Measurements from ENCODE around the gene PLXNC1. TPM values are rescaled to one million over a fixed set of nuclear protein-coding genes. Genes with fewer than 3 reads are reported as not detected.
"Not testable (repeated sequence)": the region's sequence is repeated elsewhere in the genome, so short reads cannot be mapped to it uniquely, and the experiment has no call there.

PLXNC1 gene
- total RNA-seq, 1 donor, result 40.4 TPM

DNA sequence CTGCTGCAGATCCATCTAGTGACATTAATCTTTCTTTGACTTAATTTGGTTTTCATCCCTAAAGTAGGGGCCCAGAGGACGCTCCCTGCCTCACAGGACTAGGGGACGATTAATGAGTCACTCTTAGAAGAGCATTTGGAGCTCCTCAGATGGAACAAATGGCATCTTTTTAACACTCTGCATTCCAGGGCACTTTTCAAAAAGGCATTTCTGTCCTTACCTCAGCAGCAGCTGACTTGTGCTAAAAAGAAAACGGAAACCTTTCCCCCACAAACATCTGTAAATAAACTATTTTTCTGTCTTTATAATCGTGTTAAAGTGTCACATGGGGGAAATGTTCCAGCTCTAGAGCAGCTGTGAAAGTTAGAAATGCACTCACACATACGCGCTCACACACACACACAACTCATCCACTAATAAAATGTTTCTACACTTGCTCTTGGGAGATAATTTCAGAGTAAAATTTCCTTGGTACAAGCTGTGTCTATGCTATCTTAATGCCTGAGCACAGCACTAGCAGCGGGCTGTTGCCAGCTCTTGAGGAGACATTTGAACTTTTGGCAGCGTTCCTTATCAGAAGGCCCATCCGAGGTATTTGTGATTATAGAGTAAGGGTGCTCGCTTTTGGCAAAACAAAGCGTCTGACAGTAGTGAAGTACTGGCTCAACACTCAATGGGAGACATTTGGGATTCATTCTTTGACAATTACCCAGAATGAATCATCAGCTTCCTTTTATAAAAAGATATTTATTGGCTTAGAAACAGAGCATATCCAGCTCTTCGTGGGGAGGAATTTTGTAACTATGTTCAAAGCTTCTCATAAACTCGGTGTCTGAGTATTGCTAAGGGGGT lies 141.3 kb downstream of the PLXNC1 start:
- Histone ChIP-seq H3K4me1 (ENCODE audit: insufficient read depth, low read length) (no peaks in the 10 kb centered on the region), H3K27me3 (ENCODE audit: insufficient read depth, low read length) (no peaks in the 10 kb centered on the region), H3K9me3 (ENCODE audit: low read depth, low read length) (no peaks in the 10 kb centered on the region), H3K4me3 (ENCODE audit: low read length) (no peak overlapping the region)

- H3K4me3 ChIP-seq (ENCODE audit: low read length), result no peak overlapping the region
- no peaks in the 10 kb centered on the region for H3K4me1 ChIP-seq (ENCODE audit: insufficient read depth, low read length)
- no peaks in the 10 kb centered on the region for H3K9me3 ChIP-seq (ENCODE audit: low read depth, low read length)
- H3K27me3 ChIP-seq (ENCODE audit: insufficient read depth, low read length), result no peaks in the 10 kb centered on the region
Measured at GRCh38 chr12:94290353-94290752, 142.0 kb downstream of the PLXNC1 start.

- no peak overlapping the region for H3K4me3 ChIP-seq (ENCODE audit: low read length)
- H3K4me1 ChIP-seq (ENCODE audit: insufficient read depth, low read length), result peaks cover 15% of the 10 kb centered on the region
- H3K9me3 ChIP-seq (ENCODE audit: low read depth, low read length), result no peaks in the 10 kb centered on the region
- no peaks in the 10 kb centered on the region for H3K27me3 ChIP-seq (ENCODE audit: insufficient read depth, low read length)
Measured at GRCh38 chr12:94297096-94297699, 148.8 kb downstream of the PLXNC1 start.

DNA sequence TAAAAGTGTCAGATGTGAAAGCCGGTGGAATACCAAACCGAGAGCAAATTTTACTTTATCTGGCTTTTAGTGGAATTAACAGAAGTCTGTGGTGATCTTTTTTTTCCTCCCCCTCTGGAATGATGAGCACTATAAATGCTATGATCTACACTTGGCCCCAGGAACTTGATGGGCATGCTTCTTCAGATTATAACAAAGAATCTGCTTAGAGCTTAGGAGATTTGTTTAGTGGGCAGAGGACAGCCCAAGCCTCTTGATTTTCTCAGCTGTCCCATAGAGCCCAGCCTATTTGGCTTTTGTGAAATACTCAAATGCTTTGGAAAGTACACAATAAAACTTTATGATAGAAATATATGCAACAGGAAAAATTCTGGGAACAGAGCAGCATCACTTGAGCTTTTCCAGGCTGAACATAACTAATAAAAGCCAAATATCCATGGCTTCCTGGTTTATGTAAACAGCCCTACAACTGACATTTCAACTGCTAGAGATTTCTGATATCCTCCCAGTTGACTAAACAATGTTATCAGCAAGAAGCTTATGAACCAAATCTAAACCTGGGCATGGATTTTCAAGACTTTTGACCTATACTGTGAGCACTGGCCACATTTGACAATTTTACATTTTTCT lies 149.6 kb downstream of the PLXNC1 start:
- Histone ChIP-seq H3K4me3 (ENCODE audit: low read length) (no peak overlapping the region), H3K4me1 (ENCODE audit: insufficient read depth, low read length) (peaks cover 15% of the 10 kb centered on the region), H3K9me3 (ENCODE audit: low read depth, low read length) (no peaks in the 10 kb centered on the region), H3K27me3 (ENCODE audit: insufficient read depth, low read length) (no peaks in the 10 kb centered on the region)

- H3K9me3 ChIP-seq (ENCODE audit: low read depth, low read length), result no peaks in the 10 kb centered on the region
- H3K27me3 ChIP-seq (ENCODE audit: insufficient read depth, low read length), result no peaks in the 10 kb centered on the region
- H3K4me1 ChIP-seq (ENCODE audit: insufficient read depth, low read length), result peaks cover 15% of the 10 kb centered on the region
- no peak overlapping the region for H3K4me3 ChIP-seq (ENCODE audit: low read length)
Measured at GRCh38 chr12:94299846-94300245, 151.5 kb downstream of the PLXNC1 start.

GRCh38 chr12:94304012-94304411 lies 155.6 kb downstream of the PLXNC1 start:
- no peak overlapping the region for H3K4me3 ChIP-seq (ENCODE audit: low read length)
- no peaks in the 10 kb centered on the region for H3K27me3 ChIP-seq (ENCODE audit: insufficient read depth, low read length)
- H3K4me1 ChIP-seq (ENCODE audit: insufficient read depth, low read length), result no peaks in the 10 kb centered on the region
- no peaks in the 10 kb centered on the region for H3K9me3 ChIP-seq (ENCODE audit: low read depth, low read length)

GRCh38 chr12:94304566-94305061 lies 156.2 kb downstream of the PLXNC1 start:
- Histone ChIP-seq H3K4me3 (ENCODE audit: low read length) (no peak overlapping the region), H3K4me1 (ENCODE audit: insufficient read depth, low read length) (no peaks in the 10 kb centered on the region), H3K9me3 (ENCODE audit: low read depth, low read length) (no peaks in the 10 kb centered on the region), H3K27me3 (ENCODE audit: insufficient read depth, low read length) (no peaks in the 10 kb centered on the region)

DNA sequence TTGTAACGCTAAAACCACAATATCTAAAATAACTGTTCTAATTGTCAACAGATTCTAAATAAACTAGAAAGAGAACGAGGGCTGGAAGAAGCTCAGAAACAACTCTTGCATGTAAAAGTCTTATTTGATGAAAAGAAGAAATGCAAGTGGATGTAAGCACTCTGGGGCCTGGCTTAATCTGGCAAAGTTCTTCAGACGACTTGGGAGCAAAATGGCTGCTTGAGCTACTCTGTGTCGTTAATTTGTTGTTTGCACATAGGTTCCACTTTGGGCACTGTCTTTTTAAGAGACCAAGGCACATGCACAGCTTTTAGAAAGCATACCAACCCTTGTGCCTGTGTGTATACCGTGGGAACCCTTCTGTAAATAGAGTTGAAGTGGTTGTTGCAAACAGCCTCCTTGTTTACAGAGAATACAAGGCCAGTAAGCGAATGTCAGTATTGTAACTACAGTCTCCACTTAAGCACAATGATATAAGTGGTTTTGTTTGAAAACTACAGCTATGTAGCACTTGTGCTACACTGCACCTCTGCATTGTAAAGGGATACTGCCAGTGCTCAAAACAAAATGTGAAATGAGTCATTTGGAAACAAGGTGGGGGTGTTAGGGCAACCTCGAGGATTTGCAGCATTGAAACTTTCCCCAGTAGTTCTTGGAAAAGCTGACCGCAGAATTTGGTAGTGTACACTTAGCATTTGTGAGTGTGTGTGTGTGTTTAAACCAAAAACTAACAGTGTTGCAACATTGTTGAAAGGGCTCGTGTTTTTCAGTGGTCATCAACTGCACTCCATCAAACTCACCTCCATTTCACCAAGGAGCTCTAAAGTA lies 157.0 kb downstream of the PLXNC1 start:
- Histone ChIP-seq H3K9me3 (ENCODE audit: low read depth, low read length) (no peaks in the 10 kb centered on the region), H3K27me3 (ENCODE audit: insufficient read depth, low read length) (no peaks in the 10 kb centered on the region), H3K4me1 (ENCODE audit: insufficient read depth, low read length) (no peaks in the 10 kb centered on the region), H3K4me3 (ENCODE audit: low read length) (no peak overlapping the region)

DNA sequence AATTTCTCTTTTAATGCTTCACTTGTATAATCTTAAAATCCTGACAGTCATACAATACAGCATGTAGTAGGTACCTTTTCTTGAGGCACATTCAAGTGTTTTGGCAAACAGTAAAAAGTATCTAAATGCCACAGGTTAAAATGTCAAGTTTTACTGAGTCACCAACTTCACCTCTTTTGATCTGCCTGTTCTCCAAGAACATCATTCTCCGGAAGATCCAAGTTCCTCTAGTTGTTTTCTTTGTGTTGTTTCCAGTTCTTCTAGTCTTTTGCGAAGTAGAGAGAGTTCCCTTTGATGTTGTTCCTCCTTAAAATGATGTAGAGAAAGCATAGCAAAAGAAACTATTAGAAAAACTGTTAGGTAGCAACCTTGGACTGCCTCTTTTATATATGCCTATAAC lies 160.2 kb downstream of the PLXNC1 start:
- Histone ChIP-seq H3K9me3 (ENCODE audit: low read depth, low read length) (no peaks in the 10 kb centered on the region), H3K4me1 (ENCODE audit: insufficient read depth, low read length) (no peaks in the 10 kb centered on the region), H3K4me3 (ENCODE audit: low read length) (no peak overlapping the region), H3K27me3 (ENCODE audit: insufficient read depth, low read length) (no peaks in the 10 kb centered on the region)

- H3K4me1 ChIP-seq (ENCODE audit: insufficient read depth, low read length), result no peaks in the 10 kb centered on the region
- H3K4me3 ChIP-seq (ENCODE audit: low read length), result no peak overlapping the region
- no peaks in the 10 kb centered on the region for H3K27me3 ChIP-seq (ENCODE audit: insufficient read depth, low read length)
- H3K9me3 ChIP-seq (ENCODE audit: low read depth, low read length), result no peaks in the 10 kb centered on the region
Measured at GRCh38 chr12:94309373-94309772, 161.0 kb downstream of the PLXNC1 start.

- Histone ChIP-seq H3K9me3 (ENCODE audit: low read depth, low read length) (peaks cover 8% of the 10 kb centered on the region), H3K4me3 (ENCODE audit: low read length) (no peak overlapping the region), H3K4me1 (ENCODE audit: insufficient read depth, low read length) (no peaks in the 10 kb centered on the region), H3K27me3 (ENCODE audit: insufficient read depth, low read length) (no peaks in the 10 kb centered on the region)
Measured at GRCh38 chr12:94312378-94312777, 164.0 kb downstream of the PLXNC1 start.

DNA sequence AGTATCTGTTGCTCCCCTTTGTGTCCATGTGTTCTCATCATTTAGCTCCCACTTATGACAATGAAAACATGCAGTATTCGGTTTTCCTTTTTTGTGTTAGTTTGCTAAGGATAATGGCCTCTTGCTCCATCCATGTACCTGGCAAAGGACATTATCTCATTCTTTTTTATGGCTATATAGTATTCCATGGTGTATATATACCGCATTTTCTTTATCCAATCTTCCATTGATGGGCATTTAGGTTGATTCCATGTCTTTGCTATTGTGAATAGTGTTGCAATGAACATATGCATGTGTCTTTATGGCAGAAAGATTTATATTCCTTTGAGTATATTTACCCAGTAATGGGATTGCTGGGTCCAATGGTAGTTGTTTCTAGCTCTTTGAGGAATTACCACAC lies 168.2 kb downstream of the PLXNC1 start:
- not testable (repeated sequence) for H3K4me3 ChIP-seq (ENCODE audit: low read length); H3K27me3 ChIP-seq (ENCODE audit: insufficient read depth, low read length); H3K4me1 ChIP-seq (ENCODE audit: insufficient read depth, low read length)
- peaks cover 44% of the 10 kb centered on the region for H3K9me3 ChIP-seq (ENCODE audit: low read depth, low read length)

DNA sequence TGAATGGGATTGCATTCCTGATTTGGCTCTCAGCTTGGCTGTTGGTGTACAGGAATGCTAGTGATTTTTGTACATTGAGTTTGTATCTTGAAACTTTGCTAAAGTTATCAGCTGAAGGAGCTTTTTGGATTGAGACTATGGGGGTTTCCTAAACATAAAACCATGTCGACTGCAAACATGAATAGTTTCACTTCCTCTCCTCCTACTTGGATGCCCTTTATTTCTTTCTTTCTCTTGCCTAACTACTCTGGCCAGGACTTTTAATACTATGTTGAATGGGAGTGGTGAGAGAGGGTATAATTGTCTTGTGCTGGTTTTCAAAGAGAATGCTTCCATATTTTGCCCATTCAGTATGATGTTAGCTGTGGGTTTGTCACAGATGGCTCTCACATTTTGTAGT lies 169.8 kb downstream of the PLXNC1 start:
- Histone ChIP-seq H3K27me3 (ENCODE audit: insufficient read depth, low read length) (no peaks in the 10 kb centered on the region), H3K4me3 (ENCODE audit: low read length) (no peak overlapping the region), H3K9me3 (ENCODE audit: low read depth, low read length) (peaks cover 44% of the 10 kb centered on the region), H3K4me1 (ENCODE audit: insufficient read depth, low read length) (no peaks in the 10 kb centered on the region)

DNA sequence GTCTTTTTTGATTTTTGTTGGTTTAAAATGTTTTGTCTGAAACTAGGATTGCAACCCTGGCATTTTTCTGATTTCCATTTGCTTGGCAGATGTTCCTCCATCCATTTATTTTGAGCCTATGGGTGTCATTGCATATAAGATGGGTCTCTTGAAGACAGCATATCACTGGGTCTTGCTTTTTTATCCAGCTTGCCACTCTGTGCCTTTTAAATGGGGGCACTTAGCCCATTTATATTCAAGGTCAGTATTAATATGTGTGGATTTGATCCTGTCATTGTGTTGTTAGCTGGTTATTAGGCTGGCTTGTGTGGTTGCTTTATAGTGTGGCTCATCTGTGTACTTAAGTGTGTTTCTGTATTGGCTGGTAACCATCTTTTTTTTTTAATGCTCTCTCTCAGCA lies 171.7 kb downstream of the PLXNC1 start:
- Histone ChIP-seq H3K4me1 (ENCODE audit: insufficient read depth, low read length) (no peaks in the 10 kb centered on the region), H3K9me3 (ENCODE audit: low read depth, low read length) (peaks cover 44% of the 10 kb centered on the region), H3K27me3 (ENCODE audit: insufficient read depth, low read length) (no peaks in the 10 kb centered on the region), H3K4me3 (ENCODE audit: low read length) (no peak overlapping the region)

DNA sequence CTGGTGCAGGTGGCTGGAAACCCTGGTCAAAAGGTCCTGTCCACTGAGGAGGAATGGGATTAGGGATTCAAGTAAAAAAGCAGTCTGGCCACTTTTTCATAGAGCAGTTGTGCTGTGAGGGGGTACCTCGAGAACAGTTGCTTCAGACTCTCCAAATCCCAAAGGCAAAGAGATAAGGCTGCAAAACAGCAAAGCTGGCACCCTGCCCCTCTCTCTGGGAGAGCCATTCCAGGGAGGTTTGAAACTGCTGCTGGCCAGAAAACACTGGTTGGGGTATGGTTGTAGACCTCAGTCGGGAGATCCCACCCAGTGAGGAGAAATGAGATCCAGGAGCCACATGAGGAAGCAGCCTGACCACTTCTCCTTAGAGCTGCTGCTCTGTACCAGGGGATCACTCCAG lies 174.0 kb downstream of the PLXNC1 start:
- no peaks in the 10 kb centered on the region for H3K27me3 ChIP-seq (ENCODE audit: insufficient read depth, low read length)
- H3K4me3 ChIP-seq (ENCODE audit: low read length), result no peak overlapping the region
- H3K4me1 ChIP-seq (ENCODE audit: insufficient read depth, low read length), result no peaks in the 10 kb centered on the region
- H3K9me3 ChIP-seq (ENCODE audit: low read depth, low read length), result peaks cover 36% of the 10 kb centered on the region
